ENCODE data around the gene NPAS3. TPM values are rescaled to one million over a fixed set of nuclear protein-coding genes. Genes with fewer than 3 reads are reported as not detected.

Gene NPAS3
- polyA plus RNA-seq, 3 donors: 8.6 to 10.2 (median 10.2) TPM

- DNase-seq (ENCODE audit: low read depth in 3 of 3, low spot score in 2 of 3): no peak
Observed at GRCh38 chr14:33237115-33237740, 298.5 kb downstream of the NPAS3 start.

DNA sequence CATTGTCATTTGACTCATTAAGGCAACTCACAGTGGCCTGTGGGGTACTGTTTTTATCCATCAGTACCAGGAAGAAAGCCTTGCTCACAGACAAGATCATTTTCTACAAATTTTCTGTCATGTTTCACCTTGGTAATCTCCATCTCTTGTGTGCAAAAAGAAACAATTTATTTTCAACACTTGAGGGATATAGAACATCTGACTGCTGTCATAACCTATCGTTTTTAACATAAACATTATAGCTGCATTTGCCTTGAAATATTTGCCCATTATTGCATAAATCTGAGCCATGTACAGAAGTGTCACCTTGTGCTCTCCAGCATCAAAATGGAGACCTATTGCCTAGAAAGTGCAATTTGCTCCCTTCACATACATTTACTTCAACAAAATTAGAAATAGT, 300.8 kb downstream of the NPAS3 start:
- DNase-seq (ENCODE audit: low read depth in 3 of 3, low spot score in 2 of 3): no peak

GRCh38 chr14:33240466-33240865, 301.8 kb downstream of the NPAS3 start:
- no peak for DNase-seq (ENCODE audit: low read depth in 3 of 3, low spot score in 2 of 3)

DNA sequence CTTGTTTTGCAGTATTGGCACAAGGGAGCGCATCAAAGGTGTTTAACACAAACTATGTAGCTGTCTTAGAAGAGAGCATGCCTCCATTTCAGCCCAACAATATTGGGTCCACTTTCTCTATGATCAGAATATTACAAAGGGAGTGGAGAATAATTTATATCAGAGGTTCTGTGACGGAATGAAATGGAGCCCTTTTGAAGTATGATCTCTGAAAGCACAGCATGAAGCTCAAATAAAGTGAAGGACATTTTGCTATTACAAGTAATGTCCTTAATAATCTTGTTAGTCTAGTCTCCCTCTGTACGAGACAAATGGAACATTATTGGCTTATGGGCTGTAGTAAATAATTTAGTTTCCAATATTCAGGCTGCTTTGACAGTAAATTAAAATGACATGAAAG, 302.7 kb downstream of the NPAS3 start:
- DNase-seq (ENCODE audit: low read depth in 3 of 3, low spot score in 2 of 3): no peak

GRCh38 chr14:33249233-33249820, 310.6 kb downstream of the NPAS3 start:
- no peak for DNase-seq (ENCODE audit: low read depth in 3 of 3, low spot score in 2 of 3)

DNA sequence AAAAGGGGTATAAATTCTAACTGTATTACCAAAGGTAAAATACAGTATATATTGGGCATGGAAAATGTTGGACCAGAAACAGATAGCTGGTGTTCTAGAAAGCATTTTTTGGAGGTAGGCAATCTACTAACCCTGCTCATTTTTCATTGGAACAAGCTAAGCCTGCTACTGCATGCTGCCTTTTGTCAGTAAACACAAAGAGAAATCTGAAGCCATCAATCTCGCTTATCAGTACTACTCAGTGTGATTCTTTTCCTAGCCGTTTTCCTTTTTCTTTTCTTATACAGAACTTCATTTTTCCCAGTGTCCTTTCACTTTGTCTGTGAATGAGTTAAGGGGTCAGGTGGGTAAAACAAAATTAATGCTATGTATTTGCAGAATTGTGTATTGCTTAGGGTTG, 312.3 kb downstream of the NPAS3 start:
- no peak for DNase-seq (ENCODE audit: low read depth in 3 of 3, low spot score in 2 of 3)

DNA sequence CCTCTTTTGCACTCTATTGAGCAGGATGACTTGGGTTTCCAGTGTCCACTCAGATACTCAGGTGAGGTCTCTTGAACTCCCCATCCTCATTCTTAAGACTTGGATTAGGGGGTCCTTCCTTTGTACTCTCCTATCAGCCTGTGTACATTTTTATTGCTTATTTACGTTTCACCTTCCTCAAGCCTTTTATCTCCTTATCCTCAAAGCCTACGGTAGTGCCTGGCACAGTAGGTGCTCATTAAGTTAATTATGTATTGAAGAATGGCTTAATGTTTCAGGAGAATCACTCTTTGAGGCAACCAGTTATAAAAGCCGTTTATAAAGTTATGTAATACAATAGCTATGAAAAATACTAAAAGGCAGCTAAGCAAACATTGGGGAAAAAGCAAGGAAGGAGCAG, 315.7 kb downstream of the NPAS3 start:
- DNase-seq (ENCODE audit: low read depth in 3 of 3, low spot score in 2 of 3): no peak

- DNase-seq (ENCODE audit: low read depth in 3 of 3, low spot score in 2 of 3): no peak
Observed at GRCh38 chr14:33254861-33255395, 316.2 kb downstream of the NPAS3 start.

DNA sequence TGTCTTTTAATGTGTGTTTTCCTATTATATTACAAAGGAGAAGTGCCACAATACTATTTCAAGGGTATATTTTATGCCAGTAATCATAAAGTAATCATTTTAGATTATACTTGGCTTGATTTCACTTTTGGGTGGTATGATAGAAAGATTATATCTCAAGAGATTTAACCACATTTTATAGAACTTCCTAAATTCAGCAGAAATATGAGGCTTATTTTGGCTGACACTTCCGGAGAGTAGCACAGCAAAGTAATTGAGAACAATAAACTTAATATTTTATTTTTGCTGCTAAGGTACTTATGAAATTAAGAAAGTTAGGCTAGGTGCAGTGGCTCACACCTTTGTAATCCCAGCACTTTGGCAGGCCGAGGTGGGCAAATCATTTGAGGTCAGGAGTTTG, 319.1 kb downstream of the NPAS3 start:
- DNase-seq (ENCODE audit: low read depth in 3 of 3, low spot score in 2 of 3): no peak

- DNase-seq (ENCODE audit: low read depth in 3 of 3, low spot score in 2 of 3): no peak
Observed at GRCh38 chr14:33259764-33260163, 321.1 kb downstream of the NPAS3 start.

DNA sequence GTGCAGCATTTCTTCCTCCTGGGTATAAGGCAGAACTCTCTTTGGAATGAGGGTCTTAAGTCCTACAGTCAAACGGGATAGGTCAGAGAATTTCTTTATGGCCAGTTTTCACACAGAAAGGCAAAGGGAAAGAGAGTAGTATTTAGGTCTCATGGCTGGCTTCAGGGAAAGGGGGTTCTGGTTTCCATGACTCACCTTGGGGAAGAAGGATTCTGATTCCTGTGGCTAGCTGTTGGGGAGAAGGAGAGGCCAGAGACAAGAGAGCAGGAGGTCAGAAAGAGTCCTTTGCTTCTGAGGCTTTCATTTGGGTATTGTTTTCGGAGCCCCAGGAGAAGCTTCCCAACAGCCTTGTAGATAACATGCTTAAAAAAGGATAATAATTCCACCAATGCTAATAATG, 332.5 kb downstream of the NPAS3 start:
- no peak for DNase-seq (ENCODE audit: low read depth in 3 of 3, low spot score in 2 of 3)

- DNase-seq (ENCODE audit: low read depth in 3 of 3, low spot score in 2 of 3): no peak
Observed at GRCh38 chr14:33271891-33272290, 333.2 kb downstream of the NPAS3 start.

- DNase-seq (ENCODE audit: low read depth in 3 of 3, low spot score in 2 of 3): no peak
Observed at GRCh38 chr14:33273978-33274377, 335.3 kb downstream of the NPAS3 start.

- DNase-seq (ENCODE audit: low read depth in 3 of 3, low spot score in 2 of 3): no peak
Observed at GRCh38 chr14:33275879-33276278, 337.2 kb downstream of the NPAS3 start.

GRCh38 chr14:33279865-33280264, 341.2 kb downstream of the NPAS3 start:
- DNase-seq (ENCODE audit: low read depth in 3 of 3, low spot score in 2 of 3): no peak

DNA sequence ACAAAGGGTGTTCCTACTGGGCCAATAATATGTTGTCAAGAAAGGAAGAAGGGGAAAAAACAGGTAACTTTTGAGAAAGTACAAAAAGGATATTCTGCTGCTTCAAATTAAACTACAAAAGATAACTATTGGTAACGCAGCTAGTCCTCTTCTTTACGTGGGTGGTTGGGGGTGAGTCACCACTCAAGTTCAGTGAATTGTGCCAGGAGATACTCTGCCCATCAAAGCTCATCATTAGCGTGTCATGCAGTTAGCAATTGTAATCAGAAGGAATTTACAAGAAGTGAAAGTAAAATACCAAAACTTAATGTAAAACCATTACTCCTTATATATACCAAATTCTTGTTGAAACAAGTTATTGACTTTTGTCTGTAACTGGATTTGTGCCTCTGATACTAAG, 342.0 kb downstream of the NPAS3 start:
- no peak for DNase-seq (ENCODE audit: low read depth in 3 of 3, low spot score in 2 of 3)

DNA sequence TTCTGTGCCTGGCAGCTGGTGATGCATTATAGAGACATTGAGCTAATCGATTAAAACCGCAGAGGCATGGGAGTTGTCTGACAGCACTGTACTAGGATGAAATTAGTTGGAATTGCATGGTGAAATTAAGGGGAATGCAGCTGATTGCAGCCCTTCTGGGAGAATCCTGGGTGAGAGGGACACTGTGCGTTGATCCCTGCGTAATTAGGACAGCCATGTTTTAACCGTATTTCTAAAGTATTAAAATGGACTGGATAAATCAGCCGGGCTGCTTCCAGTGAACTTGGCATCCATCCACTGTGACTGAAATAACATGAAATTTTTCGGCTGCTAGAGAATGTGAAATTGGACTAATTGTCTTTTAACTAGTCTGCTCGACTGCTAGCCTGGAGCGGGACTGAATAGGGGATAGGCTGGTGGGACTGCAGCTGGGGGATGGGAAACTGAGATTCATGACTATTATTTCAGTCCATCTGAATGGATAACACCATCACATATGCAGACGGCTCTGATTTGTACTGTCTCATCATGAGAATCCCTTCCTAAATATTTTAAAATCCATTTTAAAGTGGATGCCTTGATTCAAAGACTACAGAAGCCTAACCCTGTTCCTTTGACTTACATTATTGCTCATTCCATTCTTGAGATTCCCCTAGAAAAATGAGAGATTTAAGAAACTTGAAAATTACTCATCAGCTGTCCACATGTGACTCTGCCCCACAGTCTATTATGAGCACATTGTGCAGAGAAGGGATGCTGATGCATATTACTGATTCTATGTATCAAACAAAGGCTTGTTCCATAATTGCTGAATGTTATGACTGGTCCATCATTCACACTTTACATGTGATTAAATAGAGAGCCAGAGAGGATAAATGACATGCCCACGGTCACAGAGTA, 343.9 kb downstream of the NPAS3 start:
- DNase-seq (ENCODE audit: low read depth in 3 of 3, low spot score in 2 of 3): no peak

DNA sequence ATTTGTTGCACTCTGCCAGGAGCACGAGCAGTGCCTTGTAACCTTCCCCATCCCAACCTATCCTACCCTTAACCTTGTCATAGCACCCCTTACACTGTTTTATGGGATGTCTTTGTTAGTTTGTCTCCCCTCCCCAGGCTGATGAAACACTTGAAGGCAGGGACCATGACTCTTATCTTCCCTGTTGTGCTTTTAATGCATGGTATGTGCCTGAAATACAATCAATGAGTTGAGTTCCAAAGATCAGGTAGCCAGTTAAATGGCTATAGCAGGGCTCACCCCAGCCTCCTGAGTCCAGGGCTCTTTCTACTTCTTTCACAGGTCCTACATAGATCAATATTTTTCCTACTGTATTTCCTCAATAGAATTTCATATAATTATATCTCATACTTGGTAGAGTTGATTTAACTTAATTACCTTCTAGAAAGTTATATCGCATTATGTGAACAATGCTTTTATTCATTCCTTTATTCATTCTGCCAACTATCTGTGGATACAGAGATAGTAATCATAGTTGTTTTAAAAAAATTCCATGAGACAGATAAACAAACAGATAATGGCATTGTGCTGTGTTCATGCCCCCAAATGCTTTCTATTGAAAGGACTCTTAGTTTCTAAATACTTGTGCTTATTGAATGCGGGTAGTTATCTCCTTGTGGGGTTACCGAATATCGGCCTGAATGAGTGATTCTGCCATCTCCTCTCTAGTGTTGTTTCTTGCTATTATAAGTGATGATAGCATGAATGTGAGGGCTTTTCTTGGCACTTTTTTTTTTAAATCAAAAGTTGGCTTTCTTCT, 347.4 kb downstream of the NPAS3 start:
- DNase-seq (ENCODE audit: low read depth in 3 of 3, low spot score in 2 of 3): no peak

- no peak for DNase-seq (ENCODE audit: low read depth in 3 of 3, low spot score in 2 of 3)
Observed at GRCh38 chr14:33287189-33287588, 348.5 kb downstream of the NPAS3 start.

DNA sequence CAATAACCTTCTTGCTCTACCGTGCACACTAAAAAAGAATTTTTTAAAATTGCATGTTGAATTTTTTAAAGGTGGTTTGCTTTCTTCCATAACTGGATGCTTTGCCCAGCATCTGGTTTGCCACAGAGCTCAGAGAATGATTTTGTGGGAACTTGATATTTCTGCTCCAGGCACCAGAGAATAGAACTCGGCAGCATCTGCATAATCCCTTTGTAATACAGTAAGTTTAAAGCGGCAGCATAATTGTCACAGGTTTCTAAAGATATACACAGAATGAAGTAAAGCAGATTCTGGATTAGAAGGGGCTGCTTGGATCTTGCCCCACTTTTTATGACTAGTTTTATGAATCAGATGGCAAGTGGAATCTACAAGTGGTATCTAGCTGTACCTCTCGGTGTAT, 352.0 kb downstream of the NPAS3 start:
- no peak for DNase-seq (ENCODE audit: low read depth in 3 of 3, low spot score in 2 of 3)
